MM.1S (cell line): ENCODE measurements around the gene PYCARD.

ENCODE experiments used
- EZH2 ChIP-seq: fragments of 300-600 bp; sonication (generic); optimal IDR thresholded peaks from 2 replicates; pipeline ENCODE3; 2017; ENCODE audit warnings: low read depth, mild to moderate bottlenecking, antibody characterized with exemption, low read length, mixed read lengths
- EZH2phosphoT487 ChIP-seq: fragments of 300-600 bp; sonication (generic); IDR thresholded peaks from 2 replicates; pipeline ENCODE4 v1.6.1; 2018; ENCODE audit warnings: antibody characterized with exemption, low read length
- TF ChIP-seq, protein P1 (sequence below): fragments of 300-600 bp; sonication (generic); IDR thresholded peaks from 2 replicates; pipeline ENCODE4 v1.5.1; 2016; ENCODE audit warnings: antibody characterized with exemption, low read length, mixed read lengths

DNA sequence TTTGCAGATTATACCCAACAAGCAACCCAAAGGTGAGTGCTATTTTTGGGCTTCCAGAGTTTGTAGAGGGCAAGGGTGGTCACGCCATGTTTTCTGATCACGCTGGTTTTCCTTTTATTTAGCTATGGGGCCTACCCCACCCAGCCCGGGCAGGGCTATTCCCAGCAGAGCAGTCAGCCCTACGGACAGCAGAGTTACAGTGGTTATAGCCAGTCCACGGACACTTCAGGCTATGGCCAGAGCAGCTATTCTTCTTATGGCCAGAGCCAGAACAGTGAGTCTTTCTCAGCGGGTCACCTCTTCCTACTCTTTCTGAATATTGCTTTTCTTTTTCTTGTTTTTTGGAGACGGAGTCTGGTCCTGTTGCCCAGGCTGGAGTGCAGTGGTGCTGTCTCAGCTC lies 20.2 kb downstream of the PYCARD start:
- TF ChIP-seq EZH2 (no peak), EZH2phosphoT487 (no peak)
- TF ChIP-seq, protein P1, sequence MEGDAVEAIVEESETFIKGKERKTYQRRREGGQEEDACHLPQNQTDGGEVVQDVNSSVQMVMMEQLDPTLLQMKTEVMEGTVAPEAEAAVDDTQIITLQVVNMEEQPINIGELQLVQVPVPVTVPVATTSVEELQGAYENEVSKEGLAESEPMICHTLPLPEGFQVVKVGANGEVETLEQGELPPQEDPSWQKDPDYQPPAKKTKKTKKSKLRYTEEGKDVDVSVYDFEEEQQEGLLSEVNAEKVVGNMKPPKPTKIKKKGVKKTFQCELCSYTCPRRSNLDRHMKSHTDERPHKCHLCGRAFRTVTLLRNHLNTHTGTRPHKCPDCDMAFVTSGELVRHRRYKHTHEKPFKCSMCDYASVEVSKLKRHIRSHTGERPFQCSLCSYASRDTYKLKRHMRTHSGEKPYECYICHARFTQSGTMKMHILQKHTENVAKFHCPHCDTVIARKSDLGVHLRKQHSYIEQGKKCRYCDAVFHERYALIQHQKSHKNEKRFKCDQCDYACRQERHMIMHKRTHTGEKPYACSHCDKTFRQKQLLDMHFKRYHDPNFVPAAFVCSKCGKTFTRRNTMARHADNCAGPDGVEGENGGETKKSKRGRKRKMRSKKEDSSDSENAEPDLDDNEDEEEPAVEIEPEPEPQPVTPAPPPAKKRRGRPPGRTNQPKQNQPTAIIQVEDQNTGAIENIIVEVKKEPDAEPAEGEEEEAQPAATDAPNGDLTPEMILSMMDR: no peak
